ENCODE results near the gene ATP2B3. TPM values are rescaled to one million over a fixed set of nuclear protein-coding genes. Genes with fewer than 3 reads are reported as not detected.

The ATP2B3 gene
- polyA plus RNA-seq, 10 donors, result 0.15 to 0.76 (median 0.59) TPM

DNA sequence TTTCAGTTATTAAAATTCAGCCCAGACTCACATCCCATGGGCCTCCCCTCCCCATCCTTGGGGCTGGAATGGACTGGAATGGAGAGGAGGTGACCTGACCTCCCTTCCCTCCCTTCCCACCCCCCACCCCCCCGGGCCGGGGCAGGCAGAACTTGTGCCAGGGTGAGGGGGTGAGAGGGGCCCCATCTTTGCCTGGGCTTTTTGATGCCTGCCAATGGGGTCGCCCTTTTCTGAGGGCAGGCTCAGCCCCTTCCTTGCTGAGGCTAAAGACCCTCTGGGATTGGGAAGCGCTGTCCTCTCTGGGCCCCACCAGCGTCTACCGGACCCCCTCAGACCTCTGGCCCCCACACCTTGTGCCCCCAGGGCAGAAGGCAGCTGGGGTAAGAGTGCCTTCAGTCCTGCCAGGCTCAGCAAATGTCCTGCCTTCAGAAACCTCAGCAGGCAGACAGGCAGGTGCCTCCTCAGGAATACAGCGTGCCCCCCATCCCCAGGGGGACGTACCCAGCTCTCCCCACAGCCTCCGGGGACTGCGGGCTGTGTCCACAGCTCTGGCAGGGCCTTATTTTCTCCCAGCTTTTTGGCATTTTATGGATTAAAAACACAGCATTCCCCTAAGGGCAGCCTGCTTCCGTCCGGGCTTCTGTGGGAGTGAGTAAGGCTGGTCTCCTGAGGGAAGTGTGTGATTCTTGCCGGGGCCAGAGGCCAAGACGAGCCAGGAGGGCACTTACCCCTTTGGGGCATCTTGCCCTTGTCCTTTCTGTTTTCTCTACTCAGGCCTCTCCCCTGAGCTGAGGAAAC lies 94.1 kb downstream of the ATP2B3 start:
- no peak for DNase-seq

DNA sequence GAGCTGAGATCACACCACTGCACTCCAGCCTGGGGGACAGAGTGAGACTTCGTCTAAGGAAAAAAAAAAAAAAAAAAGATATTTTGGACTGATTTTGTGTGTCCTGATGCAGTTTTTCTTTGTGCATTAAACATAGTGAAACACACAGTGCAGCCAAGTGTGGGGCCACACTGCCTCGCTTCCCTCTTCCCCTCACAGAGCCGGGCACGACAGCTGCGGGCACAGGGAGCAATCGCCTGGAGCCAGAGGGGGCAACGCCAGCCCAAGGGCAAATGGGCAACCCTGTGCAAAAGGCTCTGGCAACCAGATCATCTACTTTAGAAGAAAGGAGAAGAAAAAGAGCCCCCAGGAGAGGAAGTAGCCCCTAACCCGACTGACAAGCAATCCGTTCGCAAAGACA lies 95.0 kb downstream of the ATP2B3 start:
- no peak for DNase-seq

DNA sequence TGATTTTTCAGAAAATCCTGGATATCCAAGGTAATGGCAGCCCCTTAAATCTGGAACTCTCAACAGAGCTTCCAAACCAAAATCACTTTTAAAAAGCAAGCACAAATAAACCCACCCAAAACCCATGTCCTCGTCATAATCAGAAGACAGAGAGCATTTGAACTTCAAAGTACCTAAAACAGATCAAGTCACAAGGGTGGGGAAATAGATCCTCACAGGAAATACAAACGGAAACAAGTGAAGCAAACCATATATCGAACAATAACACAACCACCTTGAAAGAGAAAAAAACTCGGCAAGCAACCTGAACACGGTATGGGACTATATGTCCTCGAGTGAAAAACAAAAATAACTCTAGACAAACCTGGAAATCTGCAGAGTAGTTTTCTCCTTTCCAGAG lies 97.4 kb downstream of the ATP2B3 start:
- no peak for DNase-seq

DNA sequence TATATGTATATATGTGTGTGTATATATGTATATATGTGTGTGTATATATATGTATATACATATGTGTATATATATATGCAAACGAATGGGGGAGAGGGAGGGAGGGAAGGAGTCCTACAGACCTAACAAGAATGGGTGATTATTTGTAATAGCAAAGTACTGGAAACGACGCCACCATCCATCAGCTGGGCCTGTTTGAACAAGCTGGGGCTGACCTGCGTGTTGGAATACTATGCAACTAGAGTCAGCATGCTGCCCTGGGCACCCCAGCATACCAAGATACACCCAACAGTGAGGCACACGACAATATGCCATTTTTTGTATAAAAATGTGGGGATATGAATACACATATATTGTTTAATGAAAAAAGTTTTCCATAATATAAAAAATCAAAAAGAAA lies 103.1 kb downstream of the ATP2B3 start:
- no peak for DNase-seq

DNA sequence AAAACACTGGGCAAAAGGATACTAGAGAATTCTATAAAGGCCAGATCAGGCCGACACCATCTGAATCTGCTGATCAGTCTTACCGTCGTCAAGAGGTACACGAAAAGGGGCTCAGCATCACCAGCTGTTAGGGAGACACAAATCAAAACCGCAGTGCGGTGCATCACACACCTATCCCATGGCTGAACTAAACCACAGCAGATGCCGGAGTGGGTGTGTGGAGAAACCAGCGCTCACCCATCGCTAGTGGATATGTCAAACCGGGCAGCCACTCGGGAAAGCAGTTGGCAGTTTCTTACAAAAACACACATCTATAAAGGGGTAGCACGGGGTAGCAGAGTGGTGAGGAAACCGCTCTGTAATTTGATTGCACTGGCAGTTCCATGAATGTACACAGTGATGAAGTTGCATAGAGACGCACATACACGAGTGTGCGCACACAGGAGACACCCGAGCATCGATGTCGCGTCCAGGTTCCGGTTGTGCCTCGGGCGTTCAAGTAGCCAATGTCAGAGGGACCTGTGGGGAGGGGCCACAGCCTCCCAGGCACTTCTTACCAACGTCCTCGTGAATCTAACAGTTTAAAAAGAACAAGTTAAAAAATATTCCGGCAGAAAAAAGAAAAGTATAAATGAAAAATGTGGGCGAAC lies 104.6 kb downstream of the ATP2B3 start:
- no peak for DNase-seq

DNA sequence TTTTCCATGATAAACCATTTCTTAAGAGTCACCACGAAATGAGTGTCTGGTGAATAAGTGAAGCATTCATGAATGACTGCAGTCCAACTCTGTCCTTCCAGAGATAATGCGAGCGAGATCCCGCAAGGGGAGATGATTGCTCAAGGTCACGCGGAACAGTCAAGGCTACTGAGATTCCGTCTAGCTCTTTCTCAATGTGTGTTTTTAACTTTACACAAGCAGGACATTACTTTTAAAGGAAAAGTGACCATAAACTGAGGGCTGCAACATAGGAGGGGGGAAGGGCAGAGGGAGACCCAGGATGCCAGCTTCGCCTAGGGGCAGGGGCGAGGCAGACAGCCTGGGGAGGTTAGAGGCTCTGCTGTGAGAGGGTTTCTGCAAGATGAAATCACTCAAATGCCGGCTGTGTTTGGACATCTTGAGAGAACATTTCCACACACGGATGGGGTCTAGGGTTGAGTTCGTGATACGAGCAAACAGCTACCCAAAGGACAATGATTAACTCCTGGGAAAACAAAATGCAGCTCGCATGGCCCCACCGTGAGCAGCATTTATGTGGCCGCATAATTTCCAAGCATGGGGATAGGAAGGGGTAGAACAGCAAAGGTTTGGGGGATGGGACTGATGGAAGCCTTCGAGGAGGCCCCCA lies 105.3 kb downstream of the ATP2B3 start:
- no peak for DNase-seq

DNA sequence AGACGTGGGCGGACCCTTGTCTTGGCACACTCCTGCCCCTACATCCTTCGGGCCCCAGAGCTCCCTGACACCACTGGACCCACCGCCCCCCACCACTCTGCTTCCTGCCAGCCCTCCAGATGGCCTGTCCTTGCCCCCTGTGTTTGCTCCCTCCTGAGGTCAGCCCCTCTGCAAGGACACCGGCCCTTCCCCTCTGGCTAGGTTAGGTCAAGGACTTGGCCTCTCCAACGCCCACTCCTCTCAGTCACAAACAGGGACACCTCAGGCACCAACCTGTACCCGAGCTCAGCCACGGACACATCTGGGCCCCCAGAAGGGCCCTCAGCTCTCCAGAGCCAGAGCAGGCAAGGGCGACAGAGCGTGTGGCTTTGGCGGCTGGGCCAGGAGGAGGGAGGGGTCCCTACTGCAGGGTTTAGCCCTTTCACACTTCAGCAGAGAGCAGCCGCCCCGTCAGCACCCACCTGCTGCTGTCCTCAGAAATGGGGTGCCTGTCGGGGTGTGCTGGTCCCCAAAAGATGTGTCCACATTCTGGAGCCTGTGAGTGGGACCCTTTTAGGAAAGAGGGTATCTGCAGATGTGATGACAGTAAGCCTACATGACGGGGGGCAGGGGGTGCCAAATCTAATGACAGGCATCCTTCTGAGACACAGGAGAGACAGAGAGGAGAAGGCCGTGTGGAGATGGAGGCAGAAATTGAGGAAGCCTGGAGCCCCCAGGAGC lies 106.0 kb downstream of the ATP2B3 start:
- DNase-seq, result no peak

DNA sequence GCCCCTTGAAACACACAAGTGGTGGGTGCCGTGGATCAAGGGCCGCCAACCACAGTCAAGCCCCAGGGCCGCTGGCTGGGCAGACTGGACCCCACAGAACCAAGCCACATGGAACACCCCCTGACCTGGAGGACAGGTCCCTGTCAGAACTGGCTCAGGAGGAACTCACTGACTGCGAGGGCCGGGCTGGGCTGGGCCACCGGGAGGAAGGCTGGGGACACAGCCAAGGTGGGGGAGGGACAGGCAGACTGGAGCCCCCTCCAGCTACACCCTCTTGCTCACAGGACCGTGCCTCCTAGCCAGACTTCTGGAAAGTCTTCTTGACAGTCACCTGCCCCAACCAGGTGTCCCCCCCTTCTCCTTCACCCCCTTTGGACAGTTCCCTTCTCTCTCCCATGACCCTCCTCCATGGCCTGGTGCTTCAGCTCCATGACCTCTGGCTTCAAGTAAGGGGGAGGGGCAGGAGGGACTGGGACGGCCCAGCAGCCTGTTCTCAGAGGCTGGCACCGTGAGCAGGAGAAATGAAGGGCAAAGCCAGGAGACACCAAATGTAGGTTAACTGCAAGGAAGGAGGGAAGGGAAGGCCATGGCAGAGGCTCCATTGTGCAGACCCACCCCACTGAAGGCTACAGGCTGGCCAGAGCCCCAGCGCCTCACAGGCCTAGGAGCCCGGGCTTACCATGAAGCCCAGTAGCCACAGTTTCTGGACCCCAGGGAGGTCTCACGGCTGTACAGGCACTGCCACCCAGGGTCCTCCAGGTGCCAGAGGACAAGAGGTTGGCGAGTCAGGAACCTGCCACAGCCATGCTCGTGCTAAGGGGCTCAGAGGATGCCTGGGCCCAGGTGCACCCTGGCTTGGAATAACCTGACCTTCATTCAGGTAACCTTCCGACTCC lies 107.0 kb downstream of the ATP2B3 start:
- no peak for DNase-seq

DNA sequence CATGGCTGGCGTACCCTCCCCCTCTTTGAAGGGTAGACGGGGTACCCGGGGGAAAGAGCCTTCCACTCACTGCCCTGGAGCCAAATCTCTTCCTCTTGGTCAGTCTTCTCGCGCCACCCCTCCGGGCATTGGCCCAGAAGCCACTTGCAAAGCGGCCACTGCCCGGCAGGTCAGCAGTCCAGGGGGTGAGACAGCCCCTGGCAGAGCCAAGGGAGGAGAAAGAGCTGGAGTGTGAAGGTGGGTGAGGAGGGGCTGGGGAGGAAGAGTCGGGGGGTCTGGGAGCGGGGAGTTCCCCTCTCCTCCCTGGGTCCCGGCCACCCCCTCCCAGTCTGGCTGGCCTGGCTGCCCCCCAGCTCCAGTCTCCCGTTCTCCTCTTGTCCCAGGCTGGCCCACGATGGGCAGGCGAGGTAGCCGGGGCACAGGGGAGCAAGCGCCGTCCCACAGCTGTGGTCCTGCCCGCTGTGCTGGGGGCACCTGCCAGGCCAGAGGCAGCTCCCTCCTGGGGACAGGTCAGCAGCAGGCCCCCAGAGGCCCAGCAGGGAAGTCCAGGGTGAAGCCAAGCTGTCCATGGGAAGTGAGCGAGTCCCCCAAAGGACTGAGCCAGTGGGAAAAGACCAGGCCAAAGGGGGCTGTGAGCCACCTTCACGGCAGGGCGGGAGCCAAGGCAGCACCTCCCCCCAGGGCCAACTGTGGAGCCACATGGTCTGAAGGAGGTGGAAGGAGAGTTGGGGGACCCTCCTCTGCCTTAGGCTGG lies 108.0 kb downstream of the ATP2B3 start:
- DNase-seq, result no peak

DNA sequence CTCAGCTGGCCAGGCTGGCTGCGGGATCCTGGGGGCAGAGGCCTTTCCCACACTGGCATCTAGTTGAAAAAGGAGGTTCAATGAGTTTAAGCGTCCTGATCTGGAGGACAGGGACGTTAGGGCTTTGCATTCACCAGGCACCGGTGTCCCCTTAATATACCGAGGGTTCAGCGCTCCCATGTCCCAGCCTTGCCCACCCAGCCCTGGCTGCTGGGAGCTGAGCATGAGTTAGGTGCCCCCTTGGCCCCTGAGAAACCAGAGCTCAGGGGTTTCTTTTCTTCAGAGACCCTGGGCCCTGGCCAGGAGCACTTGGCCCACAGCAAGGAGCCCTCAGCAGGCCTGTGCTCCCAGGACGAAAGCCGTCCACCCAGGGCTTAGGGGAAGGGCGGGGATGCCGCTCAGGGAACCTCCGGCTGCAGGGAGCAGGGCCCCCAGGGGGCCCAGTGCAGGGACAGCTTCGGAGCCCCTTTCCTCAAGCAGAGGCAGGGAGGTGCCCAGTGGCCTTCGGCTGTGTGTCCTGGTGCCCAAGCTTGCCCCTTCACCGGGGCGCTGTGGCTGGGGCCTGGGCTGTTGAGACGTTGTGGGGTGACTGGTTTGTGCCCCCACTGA lies 108.7 kb downstream of the ATP2B3 start:
- no peak for DNase-seq

DNA sequence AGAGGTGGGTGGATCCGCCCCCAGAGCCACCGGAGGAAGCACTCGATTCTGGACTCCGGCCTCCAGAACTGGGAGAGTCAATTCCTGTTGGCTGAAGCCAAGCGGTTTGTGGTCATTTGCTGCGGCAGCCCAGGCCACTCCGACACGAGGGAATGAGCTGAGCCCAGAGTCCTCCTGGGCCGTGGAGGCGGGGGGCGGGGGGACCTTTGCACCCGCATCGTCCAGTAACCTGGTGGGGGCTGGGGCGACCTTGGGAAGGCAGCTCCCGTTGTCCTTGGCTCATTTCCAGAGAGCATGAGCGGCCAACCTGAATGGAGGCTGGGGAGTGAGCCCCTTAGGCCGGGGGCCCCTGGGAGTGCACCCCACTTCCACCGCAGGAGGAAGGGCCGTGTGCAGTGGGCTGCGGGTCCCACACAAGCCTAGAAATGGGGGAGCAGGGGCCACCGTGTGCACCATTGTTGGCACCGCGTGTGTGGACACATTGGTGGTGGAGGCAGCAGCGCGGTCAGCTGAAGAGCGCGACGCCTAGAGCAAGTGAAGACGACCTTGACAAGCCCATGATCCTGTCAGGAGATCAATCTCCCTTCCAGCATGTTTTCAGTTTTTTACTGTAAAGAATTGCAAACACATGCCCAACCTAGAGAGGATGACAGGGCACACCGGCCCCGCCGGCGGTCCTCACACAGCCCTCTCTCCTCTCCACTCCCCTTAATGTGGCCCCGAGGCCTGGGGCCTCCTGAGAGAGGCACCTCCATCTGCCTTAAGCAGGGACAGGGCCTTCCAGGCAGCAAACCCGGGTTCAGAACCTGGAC lies 109.6 kb downstream of the ATP2B3 start:
- DNase-seq, result no peak

DNA sequence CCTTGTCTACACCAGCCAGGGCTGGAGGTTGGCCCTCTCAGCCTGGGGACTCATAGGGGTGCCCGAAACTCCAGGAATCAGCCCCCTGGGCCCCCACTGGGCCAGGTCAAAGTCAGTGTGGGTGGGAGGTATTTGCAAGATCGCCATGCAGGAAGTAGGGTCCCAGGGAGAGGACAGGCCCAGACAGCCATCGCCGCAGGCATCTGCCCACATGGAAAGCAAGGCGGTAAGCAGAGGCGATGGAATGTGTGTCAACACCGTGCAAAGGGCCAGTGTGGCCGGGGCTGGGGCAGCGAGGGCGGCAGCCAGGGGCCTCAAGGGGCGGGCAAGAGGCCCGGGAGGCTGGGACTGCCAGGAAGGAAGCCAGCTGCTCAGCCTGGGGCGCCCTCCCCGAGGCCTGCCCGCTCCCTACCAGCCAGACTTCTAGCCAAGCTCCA lies 110.3 kb downstream of the ATP2B3 start:
- no peak for DNase-seq

DNA sequence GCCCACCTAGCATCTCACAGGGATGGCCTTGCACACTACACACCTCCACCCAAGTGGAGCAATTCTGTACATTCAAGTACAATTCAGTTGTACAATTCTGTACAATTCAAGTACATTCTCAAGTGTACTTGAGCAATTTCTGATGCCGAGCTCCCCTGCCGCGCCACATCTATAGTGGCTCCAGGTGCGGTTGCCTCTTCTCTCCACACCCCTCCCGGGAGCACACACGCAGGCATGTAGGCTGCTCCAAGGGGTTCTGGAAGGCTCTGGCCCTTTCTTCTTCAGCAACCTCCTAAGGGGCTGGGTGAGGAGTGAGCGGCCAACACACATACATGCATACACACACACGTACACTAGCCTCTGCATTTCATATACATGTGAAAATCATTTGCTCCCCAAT lies 110.7 kb downstream of the ATP2B3 start:
- no peak for DNase-seq

DNA sequence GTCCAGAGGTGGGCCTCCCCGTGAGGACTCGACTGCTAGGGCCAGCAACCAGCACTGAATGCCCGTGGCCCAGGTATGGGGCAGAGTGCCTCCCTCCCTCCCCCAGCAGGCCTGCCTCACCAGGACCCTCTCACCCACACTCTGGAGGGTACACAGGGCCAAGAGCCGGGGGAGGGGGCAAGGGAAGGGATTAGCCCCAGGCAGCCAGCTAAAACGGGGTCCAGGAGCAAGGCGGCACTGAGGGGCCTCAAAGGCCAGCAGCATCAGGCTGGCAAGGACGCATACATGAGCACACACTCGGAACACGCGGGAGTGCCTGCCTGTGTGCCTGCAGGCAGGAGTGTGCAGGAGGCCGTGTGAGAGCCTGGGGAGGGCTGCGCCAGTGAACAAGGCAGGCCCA lies 111.2 kb downstream of the ATP2B3 start:
- no peak for DNase-seq

DNA sequence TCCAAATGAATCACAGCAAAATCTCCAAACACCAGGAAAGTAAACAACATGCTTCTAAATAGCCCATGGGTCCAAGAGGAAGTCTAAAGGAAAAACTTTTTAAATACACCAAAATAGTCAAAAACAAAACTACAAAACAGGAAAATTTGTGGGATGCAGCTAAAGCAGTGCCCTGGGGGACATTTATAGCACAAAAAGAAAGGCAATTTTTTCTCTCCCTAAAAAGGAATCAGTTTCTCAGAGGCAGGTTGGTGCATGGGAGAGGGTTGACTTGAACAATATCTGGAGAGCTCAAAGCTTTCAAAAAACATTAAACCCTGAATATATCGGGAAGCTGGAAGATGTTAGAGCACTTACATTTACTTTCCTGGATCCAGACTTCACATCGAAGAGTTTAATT lies 113.9 kb downstream of the ATP2B3 start:
- no peak for DNase-seq

DNA sequence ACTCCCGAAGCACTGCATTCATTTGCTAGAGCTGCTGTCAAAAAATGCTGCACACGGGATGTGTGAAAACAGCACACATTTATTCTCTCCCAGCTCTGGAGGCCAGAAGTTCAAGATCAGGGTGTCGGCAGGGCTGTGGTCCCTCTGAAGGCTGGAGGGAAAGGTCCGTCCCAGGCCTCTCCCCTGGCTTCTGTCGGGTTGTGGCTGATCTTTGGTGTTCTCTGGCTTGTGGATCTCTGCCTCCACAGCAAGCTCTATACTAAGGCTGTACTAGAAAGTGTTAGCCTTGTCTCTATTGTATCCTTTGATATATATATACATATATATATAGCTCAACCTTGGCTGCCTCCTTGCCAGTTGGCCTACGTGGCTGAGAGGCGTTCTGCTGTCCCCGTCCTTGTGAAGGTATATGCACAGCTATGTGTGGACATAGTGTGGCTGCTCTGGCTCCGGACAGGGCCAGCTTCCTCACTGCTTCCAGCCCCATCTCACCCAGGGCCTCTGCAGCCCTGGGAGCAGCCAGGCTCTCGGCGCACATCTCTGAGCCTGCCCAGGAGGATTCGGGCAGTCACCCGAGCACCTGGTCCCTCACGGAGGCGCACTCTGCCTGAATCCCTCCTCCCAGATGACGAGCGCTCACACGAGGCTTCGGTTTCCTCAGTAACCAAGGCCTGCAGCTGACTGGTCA lies 114.6 kb downstream of the ATP2B3 start:
- no peak for DNase-seq

All from muscle of back (tissue), 11 donors.